ENCODE results near the gene IGIP. TPM values are rescaled to one million over a fixed set of nuclear protein-coding genes. Genes with fewer than 3 reads are reported as not detected.
A peak's percentile ranks its signal among the peaks of the same experiment; 100 is the strongest.

Gene IGIP
- total and polyA plus RNA-seq, 2 donors (not counting 3 experiments of a cell fraction or from before 2014, with no cell fraction given), result 0.86 to 3.3 TPM

DNA sequence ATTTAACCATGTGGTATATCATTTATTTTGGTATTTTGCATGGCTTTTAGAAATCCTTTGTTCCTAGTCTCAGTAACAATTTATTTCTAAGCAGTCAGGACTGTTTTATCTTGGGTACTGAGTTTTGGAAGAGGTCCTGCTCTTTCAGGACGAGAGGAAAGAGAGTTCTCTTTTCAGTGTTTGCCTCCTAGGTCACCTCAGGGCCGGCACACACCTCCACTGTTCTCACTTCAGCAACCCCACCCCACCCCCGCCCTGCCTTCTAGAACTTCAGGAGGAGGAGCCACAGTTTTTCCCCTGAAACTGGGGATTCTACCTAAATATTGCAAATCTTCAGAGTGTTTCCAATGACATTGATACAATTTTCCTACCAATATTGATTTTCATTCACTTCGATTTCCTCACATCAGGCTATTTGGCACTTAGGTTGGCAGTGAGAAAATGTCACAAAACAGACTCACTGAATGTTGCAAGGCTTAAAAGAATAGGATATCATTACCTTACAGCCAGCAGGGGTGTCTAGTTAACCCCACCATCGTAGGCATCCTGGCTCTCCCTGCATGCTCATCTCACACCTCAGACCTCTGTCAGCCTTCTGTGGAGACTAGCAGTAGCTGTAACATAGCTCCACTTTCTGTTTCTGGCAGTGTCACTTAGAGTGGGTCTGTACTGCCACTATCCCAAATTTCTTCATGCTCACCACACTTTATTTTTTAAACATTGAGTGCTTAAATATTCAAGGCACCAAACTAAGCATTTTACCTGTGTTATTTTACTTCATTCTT lies 5.4 kb downstream of the IGIP start:
- Histone ChIP-seq H3K4me2 (ENCODE audit: insufficient read depth, low read length) (no peak overlapping the region), H4K20me1 (replicated peaks; ENCODE audit: control insufficient read depth, extremely low read depth, insufficient read depth, low read length) (no peaks in the 10 kb centered on the region), H3K27me3 (ENCODE audit: control insufficient read depth in 2 of 2, insufficient read depth in 2 of 2, low read length in 2 of 2) (no peaks in the 10 kb centered on the region), H3K79me2 (ENCODE audit: control insufficient read depth, insufficient read depth, low read length) (no peaks in the 10 kb centered on the region), H3K4me1 (ENCODE audit: control insufficient read depth, extremely low read depth, insufficient read depth, low read length) (peaks cover 14% of the 10 kb centered on the region), H3K36me3 (ENCODE audit: control insufficient read depth in 2 of 2, extremely low read depth in 1 of 2, insufficient read depth in 2 of 2, low read length in 2 of 2) (no peaks in the 10 kb centered on the region), H3K9ac (replicated peaks; ENCODE audit: extremely low read depth, insufficient read depth, low read length) (no peak overlapping the region), H3K4me3 (replicated peaks in 1 of 3; ENCODE audit: insufficient read depth in 1 of 3, low read depth in 1 of 3, low read length in 3 of 3) (no peak overlapping the region), H3K27ac (ENCODE audit: insufficient read depth, low read depth, low read length) (no peak overlapping the region), H3K9me3 (replicated peaks; ENCODE audit: control insufficient read depth, insufficient read depth, low read length) (no peaks in the 10 kb centered on the region), H3K9me1 (replicated peaks; ENCODE audit: control insufficient read depth, extremely low read depth, insufficient read depth, low read length) (no peaks in the 10 kb centered on the region), H2AFZ (ENCODE audit: low read depth, low read length) (no peak overlapping the region)
- no peak for TF ChIP-seq POLR2AphosphoS5 (IDR thresholded peaks at IDR 0.05; ENCODE audit: insufficient read depth, low read depth, low read length)
- DNase-seq (ENCODE audit: low read depth, low spot score) (no peak), FAIRE-seq (no peak)
- ChIA-PET POLR2A (no interaction called here), CTCF (interaction anchor here (1.1 to 4.3 kb wide), 6 partner anchors 8 to 58 kb away, joined by 5 to 26 read pairs (median 16); no protein-coding TSS in a partner anchor)
- BruUV-seq (replicated peaks), result no TSS peak
- intact Hi-C loops (cut with micrococcal nuclease) (no loop called here), dilution Hi-C loops (cut with MboI; ENCODE audit: extremely low pct_ligation_motif_present, low sequenced_read_pairs) (no loop called here)

DNA sequence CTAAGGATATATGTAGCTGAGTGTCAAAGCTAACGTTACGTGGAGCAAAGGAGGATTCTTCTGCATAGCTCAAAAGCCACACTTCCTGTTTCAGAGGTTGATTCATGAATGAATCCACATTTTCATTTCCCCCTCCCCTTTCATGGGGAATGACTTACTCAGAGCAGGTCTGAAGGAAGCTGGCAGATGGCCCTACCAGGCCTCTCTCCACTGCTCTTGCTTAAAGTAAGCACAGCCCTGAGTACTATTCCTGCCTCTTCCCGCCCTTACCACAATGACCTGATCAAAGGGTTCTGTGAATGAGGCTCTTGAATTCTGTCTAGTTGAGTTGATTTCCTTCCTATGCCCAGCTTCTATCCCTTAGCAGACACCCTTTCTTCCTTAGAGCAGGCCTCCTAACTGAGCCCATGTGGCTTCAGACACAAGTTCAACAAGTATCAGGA lies 6.3 kb downstream of the IGIP start:
- no peak overlapping the region for H3K27ac ChIP-seq (ENCODE audit: insufficient read depth, low read depth, low read length)

More for the DNA sequence above, 6.3 kb downstream of the IGIP start:
- no TSS peak for BruUV-seq (replicated peaks)
- dilution Hi-C loops (cut with MboI; ENCODE audit: extremely low pct_ligation_motif_present, low sequenced_read_pairs), result no loop called here
- Histone ChIP-seq H3K9me3 (replicated peaks; ENCODE audit: control insufficient read depth, insufficient read depth, low read length) (no peaks in the 10 kb centered on the region), H3K79me2 (ENCODE audit: control insufficient read depth, insufficient read depth, low read length) (no peaks in the 10 kb centered on the region), H4K20me1 (replicated peaks; ENCODE audit: control insufficient read depth, extremely low read depth, insufficient read depth, low read length) (no peaks in the 10 kb centered on the region), H3K9ac (replicated peaks; ENCODE audit: extremely low read depth, insufficient read depth, low read length) (no peak overlapping the region), H3K4me2 (ENCODE audit: insufficient read depth, low read length) (peak overlapping the region; percentile 24), H3K4me1 (ENCODE audit: control insufficient read depth, extremely low read depth, insufficient read depth, low read length) (peaks cover 14% of the 10 kb centered on the region), H3K27me3 (ENCODE audit: control insufficient read depth in 2 of 2, insufficient read depth in 2 of 2, low read length in 2 of 2) (no peaks in the 10 kb centered on the region), H2AFZ (ENCODE audit: low read depth, low read length) (peak overlapping the region; percentile 44), H3K36me3 (ENCODE audit: control insufficient read depth in 2 of 2, extremely low read depth in 1 of 2, insufficient read depth in 2 of 2, low read length in 2 of 2) (no peaks in the 10 kb centered on the region), H3K4me3 (replicated peaks in 1 of 3; ENCODE audit: insufficient read depth in 1 of 3, low read depth in 1 of 3, low read length in 3 of 3) (no peak overlapping the region), H3K9me1 (replicated peaks; ENCODE audit: control insufficient read depth, extremely low read depth, insufficient read depth, low read length) (no peaks in the 10 kb centered on the region)
- intact Hi-C loops (cut with micrococcal nuclease), result no loop called here
- DNase-seq (ENCODE audit: low read depth, low spot score) (peak; percentile 71), FAIRE-seq (peak; percentile 93)
- POLR2A ChIA-PET, result no interaction called here
- CTCF ChIA-PET, result interaction anchor here (0.8 to 4.3 kb wide), 9 partner anchors 9 to 345 kb away, joined by 3 to 26 read pairs (median 9); partner anchors contain the start of gene PURA
- TF ChIP-seq GATA2 (IDR thresholded peaks at IDR 0.05; ENCODE audit: insufficient read depth, insufficient read length, low read depth, low read length), result no peak
- TF ChIP-seq FOS (IDR thresholded peaks at IDR 0.05; ENCODE audit: borderline replicate concordance, insufficient read depth, low read length), result peak; percentile 83
- TF ChIP-seq MYC (IDR thresholded peaks at IDR 0.05; ENCODE audit: low read depth, low read length), result no peak
- TF ChIP-seq EZH2 (IDR thresholded peaks at IDR 0.05; ENCODE audit: borderline replicate concordance, low read depth, low read length, severe bottlenecking), result no peak

All from endothelial cell of umbilical vein (primary cell).